ENCODE measurements around the gene RBFOX2.

- TF ChIP-seq TCF7L2 (IDR thresholded peaks at IDR 0.05; ENCODE audit: low read depth, low read length): no peak
- TF ChIP-seq CTCF (IDR thresholded peaks at IDR 0.05): no peak
- no peak for TF ChIP-seq POLR2AphosphoS5 (IDR thresholded peaks at IDR 0.05; ENCODE audit: low read depth, low read length)
- no peak for TF ChIP-seq REST (IDR thresholded peaks at IDR 0.05; ENCODE audit: insufficient read depth in 1 of 2, low read depth in 2 of 2, low read length in 1 of 2)
Observed at GRCh38 chr22:36008131-36008530, 20.5 kb downstream of the RBFOX2 start.

All from Panc1 (cell line).